HG02981 (cell line): Measurements from ENCODE around the gene RSRC1.
"Not testable (repeated sequence)": the region's sequence is repeated elsewhere in the genome, so short reads cannot be mapped to it uniquely, and the experiment has no call there.

Experiments used
- ATAC-seq: cut with Tn5 transposase; IDR thresholded peaks from one replicate; pipeline ENCODE4 v1.9.1; 2021; ENCODE audit warnings: mild to moderate bottlenecking, moderate library complexity; ENCODE audit not compliant: unreplicated experiment

The RSRC1 gene

GRCh38 chr3:158312560-158313141 lies 202.8 kb downstream of the RSRC1 start:
- no peak for ATAC-seq

GRCh38 chr3:158313338-158313927 lies 203.5 kb downstream of the RSRC1 start:
- ATAC-seq, result peak; percentile 57

GRCh38 chr3:158314426-158315357 lies 204.8 kb downstream of the RSRC1 start:
- no peak for ATAC-seq

GRCh38 chr3:158329696-158330441 lies 220.0 kb downstream of the RSRC1 start:
- not testable (repeated sequence) for ATAC-seq

- ATAC-seq, result no peak
Measured at GRCh38 chr3:158330870-158331269, 221.0 kb downstream of the RSRC1 start.

GRCh38 chr3:158333736-158334135 lies 223.8 kb downstream of the RSRC1 start:
- no peak for ATAC-seq

GRCh38 chr3:158337110-158337509 lies 227.2 kb downstream of the RSRC1 start:
- ATAC-seq, result no peak

- no peak for ATAC-seq
Measured at GRCh38 chr3:158339638-158340037, 229.7 kb downstream of the RSRC1 start.

- not testable (repeated sequence) for ATAC-seq
Measured at GRCh38 chr3:158340951-158341350, 231.1 kb downstream of the RSRC1 start.

- ATAC-seq, result no peak
Measured at GRCh38 chr3:158347966-158348365, 238.1 kb downstream of the RSRC1 start.

GRCh38 chr3:158350971-158351370 lies 241.1 kb downstream of the RSRC1 start:
- no peak for ATAC-seq

GRCh38 chr3:158352551-158352950 lies 242.7 kb downstream of the RSRC1 start:
- peak; percentile 50 for ATAC-seq

GRCh38 chr3:158354713-158355112 lies 244.8 kb downstream of the RSRC1 start:
- peak; percentile 61 for ATAC-seq

- ATAC-seq, result peak; percentile 85
Measured at GRCh38 chr3:158355623-158356588, 246.0 kb downstream of the RSRC1 start.

GRCh38 chr3:158359339-158359738 lies 249.4 kb downstream of the RSRC1 start:
- no peak for ATAC-seq

- no peak for ATAC-seq
Measured at GRCh38 chr3:158360756-158361448, 251.0 kb downstream of the RSRC1 start.

GRCh38 chr3:158368271-158368670 lies 258.4 kb downstream of the RSRC1 start:
- ATAC-seq, result no peak

GRCh38 chr3:158369279-158369678 lies 259.4 kb downstream of the RSRC1 start:
- peak; percentile 88 for ATAC-seq

- ATAC-seq, result no peak
Measured at GRCh38 chr3:158379517-158379916, 269.6 kb downstream of the RSRC1 start.
